HG03571 (cell line): ENCODE data around the gene TMSB15C.
"Not testable (repeated sequence)": the region's sequence is repeated elsewhere in the genome, so short reads cannot be mapped to it uniquely, and the experiment has no call there.

ENCODE experiments used
- ATAC-seq: cut with Tn5 transposase; IDR thresholded peaks from one replicate; pipeline ENCODE4 v1.9.1; 2021; ENCODE audit not compliant: unreplicated experiment

The TMSB15C gene

DNA sequence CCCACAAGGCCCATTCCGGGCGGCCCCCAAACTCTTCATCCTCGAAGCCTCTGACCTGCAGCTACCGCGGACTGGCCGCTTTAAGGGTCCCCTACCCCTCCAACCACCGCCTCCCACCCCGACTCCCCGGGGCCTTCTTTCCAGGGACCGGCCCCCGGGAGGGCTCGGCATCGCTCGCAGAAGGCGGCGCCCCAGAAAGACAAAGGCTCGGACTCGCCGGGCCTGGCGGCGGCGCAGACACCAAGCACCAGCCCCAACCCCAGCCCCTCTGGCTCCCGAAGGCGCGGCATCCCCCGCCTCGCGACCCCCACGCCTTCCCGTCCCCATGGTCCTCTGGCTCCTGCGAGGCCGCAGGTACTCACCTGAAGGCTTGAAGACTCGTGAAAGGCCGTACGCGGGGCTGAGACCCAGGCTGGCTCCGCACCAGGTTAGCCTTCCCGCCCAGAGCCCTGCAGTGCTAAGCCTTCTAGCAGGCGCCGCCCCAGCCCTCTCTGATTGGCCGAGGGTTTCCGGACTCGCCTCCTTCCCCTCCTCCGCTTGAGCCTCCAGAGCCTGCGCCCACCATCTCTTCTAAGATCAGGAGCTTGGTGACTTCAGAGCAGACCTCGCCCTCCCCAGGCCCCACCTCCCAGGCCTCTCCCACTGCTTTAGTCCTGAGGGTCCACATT is at the start of gene TMSB15C:
TSS of gene TMSB15C (minus strand) at position 459 of the 668 bp plus-strand sequence.
- peak; percentile 99 for ATAC-seq

DNA sequence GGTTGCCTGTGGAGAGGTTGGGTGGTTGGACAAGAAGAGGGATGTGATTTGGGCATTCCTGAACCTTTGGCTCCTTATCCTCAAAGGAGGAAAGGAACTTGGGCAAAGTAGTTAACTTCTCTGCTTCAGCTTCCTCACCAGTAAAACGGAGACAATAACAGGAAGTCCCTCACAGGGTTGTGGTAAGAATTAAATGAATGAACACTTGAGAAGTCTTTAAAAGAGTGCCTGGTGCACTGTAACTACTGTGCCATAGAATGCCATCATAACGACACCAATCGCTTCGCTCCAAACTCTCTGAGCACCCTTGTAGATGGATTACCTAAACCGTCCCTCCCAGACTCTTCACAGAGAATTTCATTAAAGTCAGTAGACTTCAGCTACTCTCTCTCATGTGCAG is 46.8 kb upstream of the TMSB15C start:
- ATAC-seq = no peak

DNA sequence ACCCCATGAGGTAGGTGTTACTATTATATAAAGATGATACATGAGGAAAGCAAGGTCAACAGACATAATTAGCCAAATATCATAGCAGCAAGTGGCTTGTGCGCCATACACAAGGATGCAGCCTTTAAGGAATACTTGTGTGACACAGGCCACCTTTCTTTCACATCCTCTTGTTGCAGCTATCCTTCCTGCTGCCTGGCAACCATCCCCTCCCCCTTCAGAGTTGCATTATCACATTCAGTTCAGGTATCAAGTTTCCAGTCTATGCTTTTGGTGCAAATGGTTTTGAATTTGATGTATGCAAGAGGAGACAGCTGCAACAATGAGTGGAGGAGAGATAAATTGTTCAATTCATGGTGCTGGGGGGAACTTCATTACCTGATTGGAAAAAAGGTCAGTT is 42.7 kb upstream of the TMSB15C start:
- no peak for ATAC-seq

DNA sequence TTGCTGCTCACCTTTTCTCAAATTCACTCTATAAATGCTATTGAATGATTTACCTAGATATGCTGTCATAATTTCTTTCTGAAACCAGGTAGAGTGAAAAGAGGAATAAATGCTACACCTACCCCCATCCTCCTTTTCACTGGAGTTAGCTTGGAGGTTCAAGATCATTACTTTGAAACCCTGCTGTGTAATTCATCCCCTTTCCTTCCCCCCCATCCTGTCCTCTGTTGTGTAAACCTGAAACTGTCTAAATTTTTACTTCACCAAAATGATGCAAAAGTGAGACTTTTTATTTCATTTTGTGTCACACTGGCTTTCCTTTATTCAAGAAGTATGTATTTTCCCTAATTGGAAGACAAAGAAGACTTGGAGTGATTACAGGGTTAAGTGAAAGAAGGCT is 41.7 kb upstream of the TMSB15C start:
- ATAC-seq = no peak

DNA sequence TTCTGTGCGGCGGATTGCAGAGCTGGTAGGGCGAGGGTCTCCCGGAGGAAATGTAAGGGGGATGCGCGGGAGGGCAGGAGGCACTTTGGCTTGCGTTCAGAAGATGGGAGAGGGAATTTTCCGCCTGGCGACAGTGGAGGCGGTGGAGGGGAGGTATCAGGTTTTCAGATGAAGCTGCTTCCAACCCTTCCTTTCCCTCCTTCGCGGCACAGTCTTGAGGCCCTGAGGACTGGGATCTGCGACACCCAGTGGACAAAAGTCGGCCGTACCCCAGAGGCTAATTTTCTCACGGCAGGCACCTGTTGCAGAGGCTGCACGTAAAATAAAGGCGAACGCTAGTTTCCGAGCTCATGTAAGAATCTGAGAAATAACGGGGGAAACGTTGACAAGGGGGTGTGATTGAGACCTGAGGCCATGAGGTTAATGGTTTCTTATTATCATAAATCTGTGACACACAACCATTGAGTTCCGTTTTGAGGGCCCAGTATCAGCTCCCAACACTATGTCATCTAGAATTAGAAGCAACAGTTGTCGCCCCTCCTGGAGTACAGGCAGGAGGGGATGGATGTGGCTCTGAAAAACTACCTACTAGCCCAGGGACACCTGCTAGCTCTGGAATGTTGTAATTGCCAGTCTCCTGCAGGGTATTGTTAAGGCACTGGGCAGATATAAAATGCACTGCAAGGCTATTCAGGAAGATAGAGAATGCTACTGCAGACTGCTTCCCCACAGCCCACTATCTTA is 37.4 kb upstream of the TMSB15C start:
- ATAC-seq = peak; percentile 39

DNA sequence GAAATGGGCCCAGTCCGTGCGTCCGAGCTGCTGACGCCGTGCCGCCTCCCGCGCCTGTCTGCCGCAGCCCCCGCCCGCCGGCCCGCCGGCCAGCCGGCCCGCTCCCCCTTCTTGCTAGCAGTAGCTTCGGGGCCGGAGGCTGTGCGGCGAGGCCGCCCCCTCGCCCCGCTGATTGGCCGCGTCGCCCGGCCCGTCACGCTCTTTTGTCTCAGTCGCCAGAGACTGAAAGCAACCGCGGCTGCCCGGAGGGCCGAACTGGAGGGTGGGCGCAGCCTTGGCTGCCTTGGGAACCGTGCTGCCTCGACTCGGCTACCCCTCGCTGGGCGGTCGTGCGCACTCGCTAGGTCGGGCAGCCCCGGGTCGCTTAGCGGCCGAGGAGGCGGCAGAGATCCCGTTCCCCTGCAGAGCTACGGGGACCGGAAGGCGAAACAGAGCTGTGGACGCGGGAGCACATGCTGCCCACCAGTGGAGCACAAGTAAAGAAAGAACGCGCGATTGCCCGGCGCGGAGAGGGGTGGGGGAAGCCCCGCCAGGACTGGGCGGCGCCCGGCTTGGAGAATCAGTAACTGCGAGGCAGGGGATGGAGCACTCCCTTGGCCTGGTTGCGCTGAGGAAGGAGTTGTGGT is 36.4 kb upstream of the TMSB15C start, which contains the start of gene ZCCHC18:
TSS of gene ZCCHC18 (plus strand) at position 198 of the 626 bp plus-strand sequence. CDS start 1,589 bp downstream, outside the sequence.
- ATAC-seq = peak; percentile 70

DNA sequence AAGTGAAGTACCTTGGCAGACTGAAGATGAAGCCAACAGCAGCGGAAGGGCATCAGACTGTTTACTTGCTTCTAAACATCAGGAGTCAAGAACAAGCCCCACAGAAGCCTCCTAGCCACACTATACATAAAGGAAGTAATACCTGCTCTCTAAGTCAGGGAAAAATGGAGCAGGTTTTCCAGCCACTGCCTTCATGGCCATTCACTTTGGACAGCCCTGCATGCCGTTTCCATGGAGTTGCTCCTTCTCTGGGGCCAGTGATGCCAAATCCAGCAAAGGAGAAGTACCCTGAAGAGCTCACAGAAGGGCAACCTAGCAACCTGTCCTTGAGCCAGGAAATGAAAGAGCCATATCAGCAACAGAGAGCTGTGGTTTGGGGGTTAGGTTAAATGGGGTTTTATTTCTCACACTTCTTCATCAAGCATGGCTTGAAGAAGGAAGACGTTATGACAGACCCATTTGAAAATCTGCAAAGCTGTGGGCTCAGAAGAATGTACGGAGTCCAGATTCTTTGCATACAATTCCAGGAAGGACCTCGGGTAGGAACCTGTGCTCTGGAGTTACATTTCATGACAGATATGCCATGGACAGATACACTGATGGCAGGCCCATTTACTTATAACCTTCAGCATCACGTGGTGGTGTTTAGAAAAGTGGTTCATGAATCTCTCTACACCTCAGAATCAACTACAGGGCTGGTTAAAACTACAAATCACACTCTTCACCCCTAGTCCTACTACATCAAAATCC is 34.6 kb upstream of the TMSB15C start:
- peak; percentile 52 for ATAC-seq

DNA sequence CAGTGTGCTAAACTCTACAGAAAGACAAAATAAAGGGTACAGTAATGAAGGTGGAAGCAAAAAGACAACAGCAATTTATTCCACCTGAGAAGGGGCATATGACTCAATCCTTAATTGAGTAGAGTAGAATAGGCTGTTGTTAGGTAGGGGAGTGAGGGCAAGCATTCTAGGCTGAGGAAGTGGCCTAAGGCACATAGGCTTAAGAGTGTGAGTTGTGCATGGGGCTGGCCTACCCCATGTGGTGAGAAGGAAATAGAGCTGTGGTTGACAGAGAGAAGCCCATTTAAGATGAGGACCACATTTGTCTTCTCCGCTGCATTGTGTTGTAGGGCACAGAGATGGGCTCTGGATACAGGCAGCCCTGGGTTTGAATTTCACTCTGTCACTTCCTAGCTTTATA is 32.9 kb upstream of the TMSB15C start:
- no peak for ATAC-seq

DNA sequence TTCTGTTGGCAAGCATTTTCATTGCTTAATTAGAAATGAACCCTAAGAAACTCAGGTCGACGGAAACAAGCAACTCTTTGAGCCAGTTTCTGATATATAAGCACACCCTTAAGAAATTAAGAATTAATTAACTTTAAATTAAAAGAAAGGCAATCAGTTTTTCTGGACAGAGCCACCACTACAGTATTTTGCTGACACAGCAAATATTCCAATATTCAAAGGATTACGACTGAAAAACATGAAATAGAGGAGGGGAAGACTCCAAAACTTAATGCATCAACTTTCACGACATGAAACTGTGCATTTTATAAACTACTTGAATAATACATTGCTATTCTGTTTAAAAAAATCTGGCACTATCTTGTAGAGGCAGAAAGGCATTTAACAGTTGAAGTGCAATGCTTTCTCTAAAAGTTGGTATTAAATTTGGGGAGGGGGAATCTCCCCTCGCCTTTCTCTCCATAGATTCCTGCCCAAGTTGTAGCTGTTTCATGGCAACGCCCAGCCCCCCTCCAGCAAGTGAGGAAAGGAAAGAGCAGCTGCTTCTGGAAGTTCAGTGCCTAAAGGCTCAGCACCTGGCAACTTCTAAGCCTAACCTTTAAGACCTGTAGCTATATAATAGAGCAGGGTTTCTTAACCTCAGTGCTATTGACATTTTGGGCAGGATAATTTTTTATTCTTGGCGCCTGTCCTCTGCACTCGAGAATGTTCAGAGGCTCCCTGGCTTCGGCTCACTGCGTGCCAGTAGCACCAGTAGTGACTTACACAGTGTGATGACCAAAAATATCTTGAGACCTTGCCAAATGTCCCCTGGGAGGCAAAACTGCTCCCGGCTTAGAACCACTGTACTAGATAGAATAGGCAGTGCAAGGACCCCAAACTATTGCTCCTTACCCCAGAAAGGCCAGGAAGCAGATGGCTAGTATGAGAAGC is 29.6 kb upstream of the TMSB15C start:
- no peak for ATAC-seq

DNA sequence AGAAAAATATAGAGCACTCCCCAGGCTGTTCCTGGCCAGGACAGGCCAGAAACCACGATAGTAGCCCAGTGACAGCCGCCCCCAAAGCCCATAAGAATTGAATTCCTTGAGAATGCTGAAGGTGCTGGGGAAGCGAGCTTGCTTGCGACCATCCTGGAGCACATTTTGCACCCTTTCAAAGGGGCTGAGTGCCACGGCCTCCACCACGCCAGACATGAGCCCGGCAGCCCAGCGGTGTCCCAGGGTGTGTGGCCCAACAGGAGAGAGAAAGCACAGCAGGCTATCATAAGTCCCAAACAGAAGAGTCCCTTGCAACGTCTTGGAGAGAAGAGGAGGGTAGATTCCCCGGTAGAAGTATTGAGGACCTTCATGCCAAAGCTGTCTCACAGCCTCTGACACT is 28.6 kb upstream of the TMSB15C start:
- no peak for ATAC-seq

DNA sequence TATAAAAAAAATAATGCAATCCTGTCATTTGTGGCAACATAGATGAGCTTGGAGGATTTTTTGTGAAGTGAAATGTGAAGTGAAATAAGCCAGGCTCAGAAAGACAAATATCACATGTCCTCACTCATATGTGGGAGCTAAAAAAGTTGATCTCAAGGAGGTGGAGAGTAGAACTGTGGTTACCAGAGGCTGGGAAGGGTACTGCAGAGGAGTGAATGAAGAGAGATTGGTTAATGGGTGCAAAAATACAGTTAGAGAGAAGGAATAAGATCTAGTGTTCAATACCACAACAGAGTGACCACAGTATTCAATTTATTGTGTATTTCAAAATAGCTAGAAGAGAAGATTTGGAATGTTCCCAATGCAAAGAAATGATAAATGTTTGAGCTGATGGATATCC is 22.9 kb upstream of the TMSB15C start:
- no peak for ATAC-seq

DNA sequence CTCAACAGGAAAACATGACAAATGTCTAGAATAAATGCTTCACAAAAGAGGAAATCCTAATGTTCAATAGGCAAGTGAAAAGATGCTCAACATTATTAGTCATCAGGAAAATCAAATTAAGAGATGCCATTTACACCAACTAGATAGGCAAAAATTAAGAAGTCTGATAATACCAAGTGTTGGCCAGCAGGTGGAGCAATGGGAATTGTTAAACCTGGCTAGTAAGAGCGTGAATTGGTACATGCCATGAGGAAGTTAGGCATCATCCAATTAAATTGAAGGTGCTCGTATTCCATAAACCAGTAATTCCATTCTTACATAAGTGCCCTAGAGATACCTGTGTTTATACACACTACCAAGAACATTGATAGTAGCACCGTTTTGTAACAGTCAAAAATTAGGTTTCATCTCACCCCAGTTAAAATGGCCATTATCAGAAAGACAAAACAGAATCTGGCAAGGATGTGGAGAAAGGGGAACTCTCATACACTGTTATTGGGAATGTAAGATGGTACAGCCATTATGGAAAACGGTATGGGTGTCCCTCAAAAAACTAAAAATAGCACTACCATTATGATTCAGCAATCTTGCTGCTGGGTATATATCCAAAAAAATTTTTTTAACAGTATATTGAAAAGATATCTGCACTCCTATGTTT is 22.2 kb upstream of the TMSB15C start:
- ATAC-seq = peak; percentile 71

DNA sequence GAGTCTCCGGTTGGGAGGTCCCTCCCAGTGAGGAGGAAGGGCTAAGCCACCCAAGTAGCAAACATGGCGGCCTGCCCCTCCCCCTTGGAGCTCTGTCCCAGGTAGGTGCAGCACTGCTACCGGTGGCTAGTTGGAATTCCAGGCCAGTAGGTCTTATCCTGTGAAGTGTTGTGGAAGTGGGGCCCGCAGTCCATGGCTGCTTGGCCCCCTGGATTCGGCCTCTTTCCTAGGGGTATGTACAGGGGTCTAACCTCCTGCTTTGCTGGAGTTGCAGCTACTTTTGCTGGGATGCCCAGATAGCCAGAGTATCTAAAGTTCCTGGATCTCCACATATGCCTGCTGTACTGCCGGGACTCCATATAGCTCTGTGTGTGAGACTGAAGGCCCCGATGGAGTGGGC is 9.9 kb upstream of the TMSB15C start:
- no peak for ATAC-seq

DNA sequence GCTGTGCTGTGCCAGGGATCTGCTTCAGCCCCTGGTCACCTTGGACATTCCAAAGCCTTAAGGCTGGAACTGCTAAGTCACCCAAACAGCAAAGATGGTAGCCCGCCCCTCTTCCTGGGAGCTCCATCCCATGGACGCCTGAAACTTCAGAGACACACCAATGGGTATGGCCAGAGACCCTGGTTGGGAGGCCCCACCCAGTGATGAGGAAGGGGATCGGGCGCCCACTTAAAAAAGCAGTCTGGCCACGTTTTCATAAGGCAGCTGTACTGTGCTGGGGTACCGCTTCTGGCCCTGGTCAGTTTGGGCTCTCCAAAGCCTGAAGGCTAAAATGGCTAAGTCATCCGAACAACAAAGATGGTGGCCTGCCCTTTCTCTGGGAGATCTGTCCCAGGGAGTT is 9.4 kb upstream of the TMSB15C start:
- no peak for ATAC-seq

DNA sequence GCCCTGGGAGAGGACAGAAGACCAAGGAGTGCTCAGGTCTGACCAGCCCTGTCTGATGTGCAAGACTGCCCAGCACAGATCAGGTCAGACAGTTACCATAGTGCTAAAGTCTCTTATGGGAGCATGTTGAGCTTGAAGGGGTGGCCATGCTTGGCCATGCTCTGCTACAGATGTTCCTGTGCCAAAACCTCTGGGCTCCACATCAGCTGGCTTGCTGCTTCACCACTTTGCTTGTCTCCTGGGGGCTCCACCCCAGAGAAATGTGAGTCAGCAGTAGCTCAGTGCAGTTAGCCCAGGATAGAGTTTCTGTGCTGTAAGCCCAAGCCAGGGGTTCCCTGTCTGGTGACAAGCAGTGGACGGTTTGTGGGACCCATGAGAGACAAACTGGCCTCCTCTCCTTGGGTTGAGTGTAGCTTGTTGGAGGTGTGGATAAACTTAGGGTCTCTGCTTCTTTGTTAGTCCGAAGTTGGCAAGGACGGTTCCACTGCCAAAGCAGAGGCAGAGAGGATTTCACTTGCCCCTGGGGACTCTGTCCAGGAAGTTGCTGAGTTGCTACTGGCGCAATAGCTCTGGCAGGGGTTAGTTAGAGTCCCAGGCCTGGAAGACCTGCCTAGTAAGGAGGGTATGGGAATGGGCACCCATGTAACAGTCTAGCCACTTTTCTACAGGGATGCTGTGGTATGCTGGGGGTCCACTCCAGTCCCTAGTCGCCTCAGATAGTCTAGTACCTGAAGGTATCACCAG is 8.7 kb upstream of the TMSB15C start:
- no peak for ATAC-seq

DNA sequence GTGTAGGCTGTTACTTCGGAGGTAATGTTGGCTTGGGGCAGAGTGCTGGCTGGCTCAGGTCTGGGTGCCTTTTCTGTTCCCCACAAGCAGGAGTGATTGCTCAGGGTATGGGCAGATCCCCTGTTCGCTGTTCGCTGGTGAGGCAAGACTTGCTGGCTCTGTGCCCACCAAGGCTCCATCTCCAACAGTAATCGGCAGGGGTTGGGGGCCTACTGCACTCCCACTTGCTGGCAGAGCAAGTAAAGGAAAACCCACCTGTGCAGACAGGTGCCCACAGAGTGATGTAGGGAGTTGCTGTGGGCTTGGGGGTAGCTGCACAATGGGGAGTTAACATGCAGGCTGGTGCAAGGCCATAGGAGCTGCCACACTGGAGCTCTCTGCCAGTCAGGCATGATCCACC is 8.0 kb upstream of the TMSB15C start:
- ATAC-seq = no peak

DNA sequence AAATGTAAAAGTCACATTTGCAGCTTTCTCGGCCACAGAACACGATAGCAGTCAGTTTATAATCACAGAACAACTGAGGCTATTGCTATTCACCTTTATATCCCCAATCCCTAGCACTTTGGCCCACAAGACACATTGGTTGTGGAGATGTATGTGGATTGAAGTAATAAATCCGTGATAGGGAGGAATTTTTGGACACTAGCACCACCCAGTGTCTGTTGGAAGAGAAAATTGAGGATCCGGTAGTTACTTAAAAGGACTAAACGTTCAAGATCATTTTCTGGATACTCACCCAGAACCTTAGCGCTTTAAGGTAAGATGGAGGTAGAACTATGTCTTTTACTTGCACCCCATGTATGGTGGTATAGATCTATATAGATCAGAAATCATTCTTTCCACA is 1.8 kb upstream of the TMSB15C start:
- not testable (repeated sequence) for ATAC-seq

DNA sequence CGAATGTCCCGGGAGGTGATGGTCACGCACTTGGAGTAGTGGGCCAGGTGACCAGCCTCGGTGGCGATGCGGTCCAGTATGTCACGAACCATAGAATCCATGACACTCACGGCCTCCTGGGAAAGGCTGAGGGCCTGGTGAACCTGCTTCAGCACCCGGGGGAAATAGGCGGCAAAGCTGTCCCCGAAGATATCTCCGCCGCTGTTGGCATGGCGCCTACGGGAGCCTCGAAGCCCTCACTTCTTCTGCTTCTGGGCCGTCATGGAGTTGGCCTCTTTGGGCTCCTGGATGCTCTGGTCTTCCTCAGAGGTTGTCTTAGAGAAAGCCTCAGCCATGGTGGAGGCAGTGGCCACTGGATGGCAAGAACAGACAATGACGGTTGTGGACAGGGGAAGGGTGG is 13.4 kb downstream of the TMSB15C start:
- not testable (repeated sequence) for ATAC-seq

DNA sequence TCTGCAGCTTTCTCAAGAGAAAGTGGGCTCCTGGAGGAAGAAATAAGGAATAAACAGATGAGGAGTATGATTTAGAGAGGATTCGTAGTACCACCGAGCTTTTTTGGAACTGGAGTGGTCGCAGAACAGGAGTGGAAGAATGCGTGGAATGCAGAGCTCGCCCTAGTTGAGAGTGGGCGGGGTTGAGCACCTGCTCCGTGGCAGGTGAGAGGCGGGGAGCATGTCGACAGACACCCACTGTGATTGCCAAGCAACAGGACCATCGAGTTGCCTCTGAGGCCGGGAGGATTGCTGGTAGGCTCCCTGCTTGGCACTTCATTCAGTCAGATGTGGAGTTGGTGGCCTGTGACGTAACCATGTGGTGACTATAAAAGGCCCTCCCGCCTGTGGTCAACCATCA is 21.1 kb downstream of the TMSB15C start:
- not testable (repeated sequence) for ATAC-seq
